Sigmoid colon (tissue), 7 donors: ENCODE results near the gene TUBB1. TPM values are rescaled to one million over a fixed set of nuclear protein-coding genes. Genes with fewer than 3 reads are reported as not detected.

Experiments used
- DNase-seq: peaks from one replicate; pipeline ENCODE4 v3.0.0-alpha.2; 2019
- H3K27ac ChIP-seq, 4 donors: fragments of 200-600 bp; sonication (generic); one replicate each; pipeline ENCODE4 v1.5.1; 2016 to 2019; ENCODE audit warnings: mild to moderate bottlenecking in 1 of 4
- H3K27me3 ChIP-seq, 3 donors: fragments of 200-600 bp; sonication (generic); one replicate each; pipeline ENCODE4 v1.5.1; 2019; ENCODE audit warnings: mild to moderate bottlenecking in 1 of 3
- H3K36me3 ChIP-seq, 4 donors: fragments of 200-600 bp; sonication (generic); one replicate each; pipeline ENCODE4 v1.5.1; 2016 to 2019
- H3K4me1 ChIP-seq, 4 donors: fragments of 200-600 bp; sonication (generic); one replicate each; pipeline ENCODE4 v1.5.1; 2017 to 2019
- H3K4me3 ChIP-seq, 4 donors: fragments of 200-600 bp; sonication (generic); one replicate each; pipeline ENCODE4 v1.5.1; 2017 to 2019; ENCODE audit warnings: mild to moderate bottlenecking in 2 of 4, moderate library complexity in 1 of 4
- H3K9me3 ChIP-seq, 4 donors: fragments of 200-600 bp in 3 of 4; sonication (generic) in 3 of 4; one replicate each; pipeline versions ENCODE4 v1.5.1 to v1.6.1; 2013 to 2019
- CTCF ChIP-seq, 4 experiments: fragments of 450-650 bp in 3 of 4; fragments of 200-600 bp in 1 of 4; IDR thresholded peaks; one replicate each; pipeline ENCODE4 v1.5.1; 2016 to 2019; ENCODE audit warnings: antibody characterized with exemption in 4 of 4, mild to moderate bottlenecking in 3 of 4, moderate library complexity in 2 of 4
- EP300 ChIP-seq, 4 donors: sonication (generic); formaldehyde crosslinking; IDR thresholded peaks; one replicate each; pipeline ENCODE4 v1.6.1; 2017; ENCODE audit warnings: antibody characterized with exemption in 4 of 4
- POLR2A ChIP-seq, 2 donors: fragments of 450-650 bp; IDR thresholded peaks; one replicate each; pipeline ENCODE4 v1.6.1; 2016; ENCODE audit warnings: antibody characterized with exemption in 2 of 2, mild to moderate bottlenecking in 2 of 2, moderate library complexity in 2 of 2
- POLR2AphosphoS5 ChIP-seq, 4 donors: sonication (generic); formaldehyde crosslinking; IDR thresholded peaks; one replicate each; pipeline ENCODE4 v1.6.1; 2017; ENCODE audit warnings: antibody characterized with exemption in 4 of 4
- WGBS, 2 donors: extraction: QIAGEN DNeasy Blood & Tissue Kit; methylation state at CpG; one replicate each; pipeline ENCODE4 v1.1.7; 2013; 5-methylcytosine and 5-hydroxymethylcytosine counted together
- intact Hi-C: fragments of 100-400 bp; cut with DNase I; formaldehyde crosslinking; loops from one replicate; pipeline ENCODE4 v1.15.1; 2023
- polyA plus RNA-seq, 3 donors: library from polyadenylated mRNA; stranded (reverse); fragments of 200-250 nt; gene quantifications; one replicate each; pipeline ENCODE4 v1.2.3, GENCODE V29; 2013
- total RNA-seq, 4 donors: library from RNA; depleted of rRNA; stranded (reverse); fragments of >200 nt; gene quantifications; one replicate each; pipeline ENCODE4 v1.1.0, GENCODE V29; 2016
- donor health status: healthy with polysubstance abuse.
- donor health status: Bipolar disorder and iron deficiency.
- donor health status: healthy.

TUBB1 gene
- total and polyA plus RNA-seq, 7 donors: 0.03 to 0.60 (median 0.15) TPM; not detected in 3

- whole genome bisulfite sequencing, 2 donors: 80 to 84% methylated on average over 5 of the region's 5 CpGs
- intact Hi-C loops: no loop called here
- TF ChIP-seq CTCF (IDR thresholded peaks at IDR 0.05) (no peak), EP300 (IDR thresholded peaks at IDR 0.05) (no peak), POLR2AphosphoS5 (IDR thresholded peaks at IDR 0.05) (no peak), POLR2A (IDR thresholded peaks at IDR 0.05) (no peak)
- no peaks in the 10 kb centered on the region for H3K9me3 ChIP-seq
- peaks cover 0 to 7% (median 3%) of the 10 kb centered on the region in 4 donors for H3K4me1 ChIP-seq
- H3K27ac ChIP-seq: no peak overlapping the region
- no peak for DNase-seq
- no peaks in the 10 kb centered on the region for H3K27me3 ChIP-seq
- H3K4me3 ChIP-seq: no peak overlapping the region
- H3K36me3 ChIP-seq: peaks cover 17 to 38% (median 26%) of the 10 kb centered on the region in 4 donors
These were observed 1.8 kb downstream of the TUBB1 start for GRCh38 chr20:59020938-59021551.

GRCh38 chr20:59022754-59023153 is 3.5 kb downstream of the TUBB1 start:
- DNase-seq: no peak
- Histone ChIP-seq H3K9me3 (no peaks in the 10 kb centered on the region), H3K27me3 (no peaks in the 10 kb centered on the region), H3K27ac (no peak overlapping the region), H3K36me3 (peaks cover 19 to 55% (median 32%) of the 10 kb centered on the region in 4 donors), H3K4me1 (peaks cover 0 to 20% (median 15%) of the 10 kb centered on the region in 4 donors), H3K4me3 (no peak overlapping the region)
- no peak for TF ChIP-seq POLR2A (IDR thresholded peaks at IDR 0.05)
- no peak for TF ChIP-seq EP300 (IDR thresholded peaks at IDR 0.05)
- TF ChIP-seq CTCF (IDR thresholded peaks at IDR 0.05): no peak
- no peak for TF ChIP-seq POLR2AphosphoS5 (IDR thresholded peaks at IDR 0.05)
- whole genome bisulfite sequencing, 2 donors: 96% methylated on average over 15 of the region's 15 CpGs
- intact Hi-C loops: no loop called here

- peaks cover 0 to 29% (median 23%) of the 10 kb centered on the region in 4 donors for H3K4me1 ChIP-seq
- peaks cover 19 to 64% (median 32%) of the 10 kb centered on the region in 4 donors for H3K36me3 ChIP-seq
- no peak overlapping the region for H3K4me3 ChIP-seq
- no peak for TF ChIP-seq EP300 (IDR thresholded peaks at IDR 0.05)
- no peak for TF ChIP-seq POLR2AphosphoS5 (IDR thresholded peaks at IDR 0.05)
- TF ChIP-seq POLR2A (IDR thresholded peaks at IDR 0.05): no peak
- TF ChIP-seq CTCF (IDR thresholded peaks at IDR 0.05): no peak
- DNase-seq: no peak
- intact Hi-C loops: no loop called here
- no peak overlapping the region for H3K27ac ChIP-seq
- no peaks in the 10 kb centered on the region for H3K9me3 ChIP-seq
- H3K27me3 ChIP-seq: no peaks in the 10 kb centered on the region
- WGBS, 2 donors: 93 to 96% methylated on average over 13 of the region's 13 CpGs
These were observed 4.4 kb downstream of the TUBB1 start for GRCh38 chr20:59023616-59024015.

- H3K36me3 ChIP-seq: peaks cover 19 to 66% (median 33%) of the 10 kb centered on the region in 4 donors
- no peak for TF ChIP-seq POLR2A (IDR thresholded peaks at IDR 0.05)
- TF ChIP-seq POLR2AphosphoS5 (IDR thresholded peaks at IDR 0.05): no peak
- no peak for TF ChIP-seq CTCF (IDR thresholded peaks at IDR 0.05)
- no peak for TF ChIP-seq EP300 (IDR thresholded peaks at IDR 0.05)
- no peaks in the 10 kb centered on the region for H3K9me3 ChIP-seq
- WGBS, 2 donors: 97% methylated on average over 24 of the region's 24 CpGs
- no peak overlapping the region for H3K27ac ChIP-seq
- no peaks in the 10 kb centered on the region for H3K27me3 ChIP-seq
- H3K4me1 ChIP-seq: peaks cover 0 to 34% (median 28%) of the 10 kb centered on the region in 4 donors
- intact Hi-C loops: no loop called here
- no peak for DNase-seq
- H3K4me3 ChIP-seq: no peak overlapping the region
These were observed 4.9 kb downstream of the TUBB1 start for GRCh38 chr20:59024111-59024530.
